HEK293T (cell line): ENCODE data around the gene SLC25A42.

Source experiments
- ARNT ChIP-seq: fragments of 450-650 bp; IDR thresholded peaks from 2 replicates; pipeline ENCODE4 v1.6.1; 2017; ENCODE audit warnings: mild to moderate bottlenecking
- BHLHE40 ChIP-seq: fragments of 450-650 bp; IDR thresholded peaks from 2 replicates; pipeline ENCODE4 v1.6.1; 2016; ENCODE audit warnings: mild to moderate bottlenecking, moderate library complexity, borderline replicate concordance
- ELF4 ChIP-seq: fragments of 450-650 bp; IDR thresholded peaks from 2 replicates; pipeline ENCODE4 v1.6.1; 2017; ENCODE audit warnings: antibody characterized with exemption
- FOXA1 ChIP-seq: fragments of 450-650 bp; IDR thresholded peaks from 2 replicates; pipeline ENCODE4 v1.6.1; 2016; ENCODE audit warnings: mild to moderate bottlenecking
- FOXK2 ChIP-seq: fragments of 450-650 bp; IDR thresholded peaks from 2 replicates; pipeline ENCODE4 v1.6.1; 2016; ENCODE audit warnings: mild to moderate bottlenecking
- FOXM1 ChIP-seq: fragments of 450-650 bp; IDR thresholded peaks from 2 replicates; pipeline ENCODE4 v1.6.1; 2017; ENCODE audit warnings: mild to moderate bottlenecking, borderline replicate concordance
- NFRKB ChIP-seq: fragments of 450-650 bp; IDR thresholded peaks from 2 replicates; pipeline ENCODE4 v1.6.1; 2016; ENCODE audit warnings: mild to moderate bottlenecking, moderate library complexity
- SP1 ChIP-seq: fragments of 450-650 bp; IDR thresholded peaks from 2 replicates; pipeline ENCODE4 v1.6.1; 2017
- SUZ12 ChIP-seq: fragments of 450-650 bp; IDR thresholded peaks from 2 replicates; pipeline ENCODE4 v1.6.1; 2016; ENCODE audit warnings: mild to moderate bottlenecking
- TARDBP ChIP-seq: fragments of 450-650 bp; IDR thresholded peaks from 2 replicates; pipeline ENCODE4 v1.6.1; 2016
- ZNF384 ChIP-seq: fragments of 450-650 bp; IDR thresholded peaks from 2 replicates; pipeline ENCODE4 v1.6.1; 2016
- TF ChIP-seq, protein P1 (sequence below): fragments of 450-650 bp; IDR thresholded peaks from 2 replicates; pipeline ENCODE4 v1.6.1; 2016

DNA sequence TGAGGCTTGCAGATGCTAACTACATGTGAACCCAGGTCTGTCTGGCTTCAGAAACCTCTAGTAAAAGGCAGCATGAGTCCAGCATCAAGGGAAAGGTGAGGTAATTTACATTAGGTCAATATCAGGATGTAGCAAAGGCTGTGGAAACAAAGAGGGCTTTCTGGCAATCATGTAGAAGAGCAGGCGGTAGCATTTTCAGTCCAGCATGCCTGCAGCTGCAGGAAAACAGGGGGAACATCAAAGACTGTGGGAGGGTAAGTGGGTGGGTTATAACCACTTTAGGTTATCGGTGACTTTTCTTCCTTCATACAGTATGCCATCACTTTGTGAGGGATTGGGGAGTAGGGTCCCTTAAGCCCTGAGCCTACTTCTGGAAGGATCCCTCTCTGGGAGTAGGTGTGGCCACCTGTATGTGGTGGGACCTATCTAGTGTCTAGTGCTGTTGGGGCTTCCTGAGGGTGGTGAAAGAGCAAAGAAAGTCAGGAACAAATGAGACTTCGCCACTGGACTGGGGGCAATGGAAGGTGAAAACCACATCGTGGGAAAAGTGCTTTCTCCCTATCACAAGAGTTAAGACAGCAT, 41.3 kb upstream of the SLC25A42 start:
- TF ChIP-seq SUZ12 (no peak), SP1 (no peak), NFRKB (no peak), FOXM1 (no peak), FOXA1 (no peak), FOXK2 (no peak), ELF4 (no peak), BHLHE40 (no peak), ARNT (no peak), TARDBP (no peak), ZNF384 (no peak)
- TF ChIP-seq, protein P1, sequence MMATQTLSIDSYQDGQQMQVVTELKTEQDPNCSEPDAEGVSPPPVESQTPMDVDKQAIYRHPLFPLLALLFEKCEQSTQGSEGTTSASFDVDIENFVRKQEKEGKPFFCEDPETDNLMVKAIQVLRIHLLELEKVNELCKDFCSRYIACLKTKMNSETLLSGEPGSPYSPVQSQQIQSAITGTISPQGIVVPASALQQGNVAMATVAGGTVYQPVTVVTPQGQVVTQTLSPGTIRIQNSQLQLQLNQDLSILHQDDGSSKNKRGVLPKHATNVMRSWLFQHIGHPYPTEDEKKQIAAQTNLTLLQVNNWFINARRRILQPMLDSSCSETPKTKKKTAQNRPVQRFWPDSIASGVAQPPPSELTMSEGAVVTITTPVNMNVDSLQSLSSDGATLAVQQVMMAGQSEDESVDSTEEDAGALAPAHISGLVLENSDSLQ: no peak
